ENCODE data around the gene VRTN. TPM values are rescaled to one million over a fixed set of nuclear protein-coding genes. Genes with fewer than 3 reads are reported as not detected.
A peak's percentile ranks its signal among the peaks of the same experiment; 100 is the strongest.

The VRTN gene
- total RNA-seq, result not detected

- H3K36me3 ChIP-seq (ENCODE audit: control insufficient read depth in 3 of 3, insufficient read depth in 3 of 3, low read length in 3 of 3), result no peaks in the 10 kb centered on the region
- peaks cover 0 to 25% (median 8%) of the 10 kb centered on the region in 3 donors for H3K27me3 ChIP-seq (ENCODE audit: control insufficient read depth in 3 of 3, insufficient read depth in 3 of 3, low read length in 3 of 3)
- H3K4me3 ChIP-seq (ENCODE audit: low read length in 3 of 3), result no peak within 1 kb of the TSS
- H3K9me3 ChIP-seq (ENCODE audit: control insufficient read depth in 3 of 3, low read length in 3 of 3), result no peaks in the 10 kb centered on the region
- H3K4me1 ChIP-seq (ENCODE audit: control insufficient read depth in 3 of 3, insufficient read depth in 3 of 3, low read length in 3 of 3), result no peaks in the 10 kb centered on the region
- H3K9ac ChIP-seq (ENCODE audit: low read depth in 1 of 3, low read length in 3 of 3), result no peak within 1 kb of the TSS
- no peak within 1 kb of the TSS for H3K27ac ChIP-seq (ENCODE audit: low read depth, low read length)
Measured at GRCh38 chr14:74348241-74348734, at the start of gene VRTN. TSS of gene VRTN (plus strand) at chr14:74348471. CDS start at chr14:74356784, 8,313 bp downstream.

GRCh38 chr14:74299061-74299545, 49.2 kb upstream of the VRTN start:
- Histone ChIP-seq H3K4me3 (ENCODE audit: low read length in 3 of 3) (no peak overlapping the region), H3K4me1 (ENCODE audit: control insufficient read depth in 3 of 3, insufficient read depth in 3 of 3, low read length in 3 of 3) (peaks cover 6 to 22% (median 16%) of the 10 kb centered on the region in 3 donors), H3K36me3 (ENCODE audit: control insufficient read depth in 3 of 3, insufficient read depth in 3 of 3, low read length in 3 of 3) (peaks cover 39 to 47% (median 46%) of the 10 kb centered on the region in 3 donors), H3K27me3 (ENCODE audit: control insufficient read depth in 3 of 3, insufficient read depth in 3 of 3, low read length in 3 of 3) (no peaks in the 10 kb centered on the region), H3K27ac (ENCODE audit: low read depth, low read length) (peak overlapping the region; percentile 83), H3K9ac (ENCODE audit: low read depth in 1 of 3, low read length in 3 of 3) (no peak overlapping the region), H3K9me3 (ENCODE audit: control insufficient read depth in 3 of 3, low read length in 3 of 3) (no peaks in the 10 kb centered on the region)

DNA sequence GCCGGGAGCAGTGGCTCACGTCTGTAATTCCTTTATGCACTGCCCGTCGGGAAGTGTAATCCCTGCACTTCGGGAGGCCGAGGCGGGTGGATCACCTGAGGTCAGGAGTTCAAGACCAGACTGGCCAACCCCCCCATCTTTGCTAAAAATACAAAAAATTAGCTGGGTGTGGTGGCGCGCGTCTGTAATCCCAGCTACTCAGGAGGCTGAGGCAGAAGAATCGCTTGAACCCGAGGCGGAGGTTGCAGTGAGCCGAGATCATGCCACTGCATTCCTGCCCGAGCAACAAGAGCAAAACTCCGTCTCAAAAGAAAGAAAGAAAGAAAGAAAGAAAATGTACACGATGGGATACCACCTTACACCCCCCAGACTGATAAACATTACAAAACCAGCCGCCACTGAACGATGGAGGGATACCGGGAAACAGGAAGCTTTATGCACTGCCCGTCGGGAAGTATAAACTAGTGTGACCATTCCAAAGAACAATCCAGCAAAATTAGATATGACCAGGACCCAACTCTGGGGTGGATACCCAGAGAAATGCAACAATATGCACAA, 46.6 kb upstream of the VRTN start:
- H3K4me3 ChIP-seq (ENCODE audit: low read length in 3 of 3), result peak overlapping the region; percentile 86 to 91 (median 88)
- no peaks in the 10 kb centered on the region for H3K9me3 ChIP-seq (ENCODE audit: control insufficient read depth in 3 of 3, low read length in 3 of 3)
- peaks cover 17 to 24% (median 22%) of the 10 kb centered on the region in 3 donors for H3K36me3 ChIP-seq (ENCODE audit: control insufficient read depth in 3 of 3, insufficient read depth in 3 of 3, low read length in 3 of 3)
- no peaks in the 10 kb centered on the region for H3K27me3 ChIP-seq (ENCODE audit: control insufficient read depth in 3 of 3, insufficient read depth in 3 of 3, low read length in 3 of 3)
- H3K27ac ChIP-seq (ENCODE audit: low read depth, low read length), result peak overlapping the region; percentile 91
- H3K9ac ChIP-seq (ENCODE audit: low read depth in 1 of 3, low read length in 3 of 3), result peak overlapping the region; percentile 90 to 96 (median 94)
- H3K4me1 ChIP-seq (ENCODE audit: control insufficient read depth in 3 of 3, insufficient read depth in 3 of 3, low read length in 3 of 3), result peaks cover 6 to 22% (median 16%) of the 10 kb centered on the region in 3 donors

DNA sequence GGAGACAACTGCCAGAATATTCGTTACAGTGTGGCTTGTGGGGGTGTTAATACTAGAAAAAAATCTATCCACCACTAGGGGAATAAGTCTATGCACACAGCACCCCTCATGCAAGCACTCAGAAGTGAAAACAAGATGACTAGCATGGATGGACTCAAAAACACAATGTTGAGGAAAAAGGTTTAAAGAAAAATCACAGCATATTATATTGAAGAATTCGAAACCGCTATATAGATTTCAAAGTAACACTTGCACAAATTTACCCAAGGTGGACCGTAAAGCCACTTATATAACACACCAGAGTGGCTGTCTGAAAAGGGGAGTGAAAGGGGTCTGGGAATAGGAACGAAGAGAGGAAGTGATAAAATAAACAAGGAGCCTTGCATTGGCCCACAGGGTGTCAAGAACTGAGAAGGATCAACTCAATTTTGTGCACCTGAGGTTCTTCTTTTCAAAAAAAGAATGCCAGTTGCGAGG, 46.1 kb upstream of the VRTN start:
- peaks cover 14 to 19% (median 17%) of the 10 kb centered on the region in 3 donors for H3K36me3 ChIP-seq (ENCODE audit: control insufficient read depth in 3 of 3, insufficient read depth in 3 of 3, low read length in 3 of 3)
- peaks cover 6 to 22% (median 16%) of the 10 kb centered on the region in 3 donors for H3K4me1 ChIP-seq (ENCODE audit: control insufficient read depth in 3 of 3, insufficient read depth in 3 of 3, low read length in 3 of 3)
- peak overlapping the region; percentile 90 to 96 (median 94) for H3K9ac ChIP-seq (ENCODE audit: low read depth in 1 of 3, low read length in 3 of 3)
- peak overlapping the region; percentile 86 to 91 (median 88) for H3K4me3 ChIP-seq (ENCODE audit: low read length in 3 of 3)
- peak overlapping the region; percentile 91 for H3K27ac ChIP-seq (ENCODE audit: low read depth, low read length)
- no peaks in the 10 kb centered on the region for H3K27me3 ChIP-seq (ENCODE audit: control insufficient read depth in 3 of 3, insufficient read depth in 3 of 3, low read length in 3 of 3)
- no peaks in the 10 kb centered on the region for H3K9me3 ChIP-seq (ENCODE audit: control insufficient read depth in 3 of 3, low read length in 3 of 3)

- peak within 1 kb of the TSS; percentile 86 to 91 (median 88) for H3K4me3 ChIP-seq (ENCODE audit: low read length in 3 of 3)
- peaks cover 6 to 22% (median 16%) of the 10 kb centered on the region in 3 donors for H3K4me1 ChIP-seq (ENCODE audit: control insufficient read depth in 3 of 3, insufficient read depth in 3 of 3, low read length in 3 of 3)
- H3K9ac ChIP-seq (ENCODE audit: low read depth in 1 of 3, low read length in 3 of 3), result peak within 1 kb of the TSS; percentile 90 to 96 (median 94)
- H3K27ac ChIP-seq (ENCODE audit: low read depth, low read length), result peak within 1 kb of the TSS; percentile 91
- no peaks in the 10 kb centered on the region for H3K27me3 ChIP-seq (ENCODE audit: control insufficient read depth in 3 of 3, insufficient read depth in 3 of 3, low read length in 3 of 3)
- H3K9me3 ChIP-seq (ENCODE audit: control insufficient read depth in 3 of 3, low read length in 3 of 3), result no peaks in the 10 kb centered on the region
- H3K36me3 ChIP-seq (ENCODE audit: control insufficient read depth in 3 of 3, insufficient read depth in 3 of 3, low read length in 3 of 3), result peaks cover 7 to 11% (median 11%) of the 10 kb centered on the region in 3 donors
Measured at GRCh38 chr14:74302634-74303569, 45.4 kb upstream of the VRTN start, which contains the start of gene ABCD4. TSS of gene ABCD4 (minus strand) at chr14:74302934. CDS start at chr14:74302912, 22 bp downstream.

DNA sequence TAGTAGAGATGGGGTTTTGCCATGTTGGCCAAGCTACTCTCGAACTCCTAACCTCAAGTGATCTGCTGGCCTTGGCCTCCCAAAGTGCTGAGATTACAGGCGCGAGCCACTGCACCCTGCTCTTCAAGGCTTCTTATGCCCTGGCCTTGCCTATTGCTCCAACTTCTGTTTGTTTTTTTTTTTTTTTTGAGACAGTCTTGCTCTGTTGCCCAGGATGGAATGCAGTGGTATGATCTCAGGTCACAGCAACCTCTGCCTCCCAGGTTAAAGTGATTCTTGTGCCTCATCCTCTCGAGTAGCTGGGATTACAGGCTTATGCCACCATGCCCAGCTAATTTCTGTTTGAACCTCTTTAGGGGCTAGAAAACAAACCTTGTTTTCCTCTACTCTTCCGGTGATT, 39.6 kb upstream of the VRTN start:
- H3K36me3 ChIP-seq (ENCODE audit: control insufficient read depth in 3 of 3, insufficient read depth in 3 of 3, low read length in 3 of 3), result no peaks in the 10 kb centered on the region
- H3K27me3 ChIP-seq (ENCODE audit: control insufficient read depth in 3 of 3, insufficient read depth in 3 of 3, low read length in 3 of 3), result no peaks in the 10 kb centered on the region
- no peak overlapping the region for H3K27ac ChIP-seq (ENCODE audit: low read depth, low read length)

DNA sequence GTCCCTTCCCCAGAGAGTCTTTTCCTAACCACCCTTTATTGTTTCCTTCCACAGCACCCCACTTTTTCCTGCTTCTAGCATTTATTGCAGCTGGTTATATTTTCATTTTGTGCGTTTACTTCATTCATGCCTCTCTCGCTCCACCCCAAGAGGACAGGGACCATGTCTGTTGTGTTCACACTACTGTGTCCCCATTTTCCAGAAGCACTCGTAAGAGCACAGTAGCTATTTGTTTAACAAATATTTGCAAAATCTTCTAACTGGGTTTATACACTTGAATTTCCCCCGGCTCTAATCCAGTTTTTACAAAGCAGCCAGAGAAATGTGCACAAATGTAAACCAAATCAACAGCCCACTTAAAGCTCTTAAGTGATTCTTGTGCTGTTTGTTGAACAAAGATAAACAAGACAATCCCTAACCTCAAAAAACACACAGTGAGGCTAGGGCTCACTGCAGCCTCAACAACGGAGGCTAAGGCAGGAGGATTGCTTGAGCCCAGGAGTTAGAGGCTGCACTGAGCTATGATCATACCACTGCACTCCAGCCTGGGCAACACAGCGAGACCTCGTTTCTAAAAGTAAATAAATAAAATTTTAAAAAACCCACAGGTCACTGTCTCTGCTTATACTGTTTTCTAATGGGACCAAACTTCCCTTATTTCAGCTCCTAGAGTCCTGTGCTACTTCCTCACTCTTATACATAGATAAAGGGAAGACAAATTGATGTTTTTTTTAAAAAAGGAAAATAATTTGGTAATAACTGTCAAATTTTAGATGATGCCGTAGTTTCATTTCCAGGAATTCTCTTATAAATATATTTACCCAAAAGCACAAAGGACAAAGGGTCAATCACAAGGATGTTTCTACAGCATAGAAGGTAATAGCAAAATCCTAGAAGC, 38.9 kb upstream of the VRTN start:
- H3K27me3 ChIP-seq (ENCODE audit: control insufficient read depth in 3 of 3, insufficient read depth in 3 of 3, low read length in 3 of 3), result no peaks in the 10 kb centered on the region

More for the DNA sequence above, 39.6 kb upstream of the VRTN start:
- Histone ChIP-seq H3K4me1 (ENCODE audit: control insufficient read depth in 3 of 3, insufficient read depth in 3 of 3, low read length in 3 of 3) (peaks cover 0 to 4% (median 0%) of the 10 kb centered on the region in 3 donors), H3K4me3 (ENCODE audit: low read length in 3 of 3) (no peak overlapping the region), H3K9me3 (ENCODE audit: control insufficient read depth in 3 of 3, low read length in 3 of 3) (no peaks in the 10 kb centered on the region), H3K9ac (ENCODE audit: low read depth in 1 of 3, low read length in 3 of 3) (no peak overlapping the region)

DNA sequence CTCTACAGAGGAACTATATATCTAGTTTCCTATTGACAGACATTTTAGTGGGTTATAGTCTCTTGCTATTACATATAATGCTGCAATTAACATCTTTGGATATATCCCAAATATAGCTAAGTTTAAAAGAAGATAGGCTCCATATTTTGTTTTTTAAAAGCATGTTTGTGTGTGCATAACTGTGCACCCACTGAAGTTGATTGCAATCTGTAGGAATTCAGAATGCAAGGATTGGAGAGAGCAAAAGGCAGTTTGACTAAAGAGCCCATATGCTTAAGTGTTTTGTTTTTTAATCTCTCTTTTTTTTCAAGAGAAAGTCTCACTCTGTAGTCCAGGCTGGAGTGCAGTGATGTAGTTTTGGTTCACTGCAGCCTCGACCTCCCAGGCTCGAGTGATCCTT, 36.1 kb upstream of the VRTN start:
- H3K9ac ChIP-seq (ENCODE audit: low read depth in 1 of 3, low read length in 3 of 3), result no peak overlapping the region
- no peaks in the 10 kb centered on the region for H3K27me3 ChIP-seq (ENCODE audit: control insufficient read depth in 3 of 3, insufficient read depth in 3 of 3, low read length in 3 of 3)
- peaks cover 0 to 4% (median 0%) of the 10 kb centered on the region in 3 donors for H3K4me1 ChIP-seq (ENCODE audit: control insufficient read depth in 3 of 3, insufficient read depth in 3 of 3, low read length in 3 of 3)
- no peak overlapping the region for H3K4me3 ChIP-seq (ENCODE audit: low read length in 3 of 3)
- no peak overlapping the region for H3K27ac ChIP-seq (ENCODE audit: low read depth, low read length)
- H3K36me3 ChIP-seq (ENCODE audit: control insufficient read depth in 3 of 3, insufficient read depth in 3 of 3, low read length in 3 of 3), result no peaks in the 10 kb centered on the region
- no peaks in the 10 kb centered on the region for H3K9me3 ChIP-seq (ENCODE audit: control insufficient read depth in 3 of 3, low read length in 3 of 3)

More for the DNA sequence above, 38.9 kb upstream of the VRTN start:
- Histone ChIP-seq H3K4me1 (ENCODE audit: control insufficient read depth in 3 of 3, insufficient read depth in 3 of 3, low read length in 3 of 3) (peaks cover 0 to 4% (median 0%) of the 10 kb centered on the region in 3 donors), H3K4me3 (ENCODE audit: low read length in 3 of 3) (no peak overlapping the region), H3K27ac (ENCODE audit: low read depth, low read length) (no peak overlapping the region), H3K9me3 (ENCODE audit: control insufficient read depth in 3 of 3, low read length in 3 of 3) (no peaks in the 10 kb centered on the region), H3K9ac (ENCODE audit: low read depth in 1 of 3, low read length in 3 of 3) (no peak overlapping the region), H3K36me3 (ENCODE audit: control insufficient read depth in 3 of 3, insufficient read depth in 3 of 3, low read length in 3 of 3) (no peaks in the 10 kb centered on the region)

DNA sequence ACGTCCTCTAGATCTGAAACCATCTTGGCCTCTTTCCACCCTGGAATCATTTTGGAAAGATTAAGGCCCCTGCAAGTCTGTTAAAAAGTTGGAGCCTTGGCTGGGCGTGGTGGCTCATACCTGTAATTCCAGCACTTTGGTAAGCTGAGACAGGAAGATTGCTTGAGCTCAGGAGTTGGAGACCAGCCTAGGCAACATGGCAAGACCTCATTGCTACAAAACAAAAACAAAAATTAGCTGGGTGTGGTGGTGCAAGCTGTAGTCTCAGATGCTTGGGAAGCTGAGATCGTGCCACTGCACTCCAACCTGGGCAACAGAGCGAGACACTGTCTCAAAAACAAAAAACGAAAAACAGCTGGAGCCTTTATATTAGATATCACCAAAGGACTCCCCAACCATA, 34.7 kb upstream of the VRTN start:
- H3K27ac ChIP-seq (ENCODE audit: low read depth, low read length), result no peak overlapping the region
- H3K4me3 ChIP-seq (ENCODE audit: low read length in 3 of 3), result no peak overlapping the region
- H3K9ac ChIP-seq (ENCODE audit: low read depth in 1 of 3, low read length in 3 of 3), result no peak overlapping the region
- H3K36me3 ChIP-seq (ENCODE audit: control insufficient read depth in 3 of 3, insufficient read depth in 3 of 3, low read length in 3 of 3), result no peaks in the 10 kb centered on the region
- peaks cover 0 to 4% (median 0%) of the 10 kb centered on the region in 3 donors for H3K4me1 ChIP-seq (ENCODE audit: control insufficient read depth in 3 of 3, insufficient read depth in 3 of 3, low read length in 3 of 3)
- H3K27me3 ChIP-seq (ENCODE audit: control insufficient read depth in 3 of 3, insufficient read depth in 3 of 3, low read length in 3 of 3), result no peaks in the 10 kb centered on the region
- H3K9me3 ChIP-seq (ENCODE audit: control insufficient read depth in 3 of 3, low read length in 3 of 3), result no peaks in the 10 kb centered on the region
